Myocyte (in vitro differentiated cells): ENCODE results near the gene DHX40. TPM values are rescaled to one million over a fixed set of nuclear protein-coding genes. Genes with fewer than 3 reads are reported as not detected.

Experiments
- total RNA-seq: library from RNA; depleted of rRNA; stranded (reverse); fragments of >200 nt; gene quantifications from 2 replicates; pipeline ENCODE4 v1.2.3, GENCODE V29; 2014

The DHX40 gene
- total RNA-seq, 1 donor from 2014 or later, result 29.8 TPM

Other genes with a start within 250 kb of the DHX40 start
- 12.3 and 16.2 TPM in 2 replicates for gene YPEL2, start 234.0 kb upstream of the DHX40 start, total RNA-seq
- gene CLTC, start 54.3 kb downstream of the DHX40 start, total RNA-seq, result 338 and 354 TPM in 2 replicates
- gene PTRH2, start 141.8 kb downstream of the DHX40 start, total RNA-seq, result 27.2 and 37.9 TPM in 2 replicates
- gene VMP1, start 142.0 kb downstream of the DHX40 start, total RNA-seq, result 234 and 277 TPM in 2 replicates